Measurements from ENCODE around the gene DLG5.

DLG5 gene

GRCh38 chr10:77927402-77928246 lies 1.1 kb upstream of the DLG5 start:
- Histone ChIP-seq H3K23ac (ENCODE audit: low read length in 2 of 2) (no peak overlapping the region), H3K36me3 (ENCODE audit: control insufficient read depth in 1 of 2, insufficient read depth in 2 of 2, low read depth in 1 of 2, low read length in 2 of 2) (peaks cover 0 to 4% of the 10 kb centered on the region in 2 experiments), H4K91ac (ENCODE audit: low read length) (no peak overlapping the region), H2BK120ac (ENCODE audit: low read depth, low read length) (peak overlapping the region; percentile 87), H3K4me3 (ENCODE audit: insufficient read depth in 1 of 2, low read depth in 1 of 2, low read length in 2 of 2) (peak overlapping the region in 1 of 2 experiments; percentile 90), H2AFZ (ENCODE audit: low read depth, low read length) (no peak overlapping the region), H3K27ac (ENCODE audit: low read length, poor library complexity, severe bottlenecking) (no peak overlapping the region), H3K4me2 (ENCODE audit: low read length, poor library complexity, severe bottlenecking) (peak overlapping the region; percentile 74), H3K9me3 (ENCODE audit: control insufficient read depth, low read length) (no peaks in the 10 kb centered on the region), H4K8ac (ENCODE audit: low read length) (no peak overlapping the region), H3K4me1 (ENCODE audit: control insufficient read depth, insufficient read depth, low read depth, low read length) (peaks cover 15% of the 10 kb centered on the region), H2BK5ac (ENCODE audit: low read depth, low read length, poor library complexity, severe bottlenecking) (no peak overlapping the region), H3K14ac (ENCODE audit: low read length in 2 of 2) (no peak overlapping the region), H3K9ac (ENCODE audit: low read length) (peak overlapping the region; percentile 78), H2BK15ac (ENCODE audit: low read depth, poor library complexity, severe bottlenecking) (peak overlapping the region; percentile 67), H2AK5ac (ENCODE audit: low read length, severe bottlenecking) (no peak overlapping the region), H3K18ac (ENCODE audit: low read depth in 1 of 2, low read length in 2 of 2) (peak overlapping the region in 1 of 2 experiments; percentile 67), H3K79me1 (replicated peaks; ENCODE audit: low read length, poor library complexity, severe bottlenecking) (peaks cover 7% of the 10 kb centered on the region), H2BK12ac (ENCODE audit: low read length in 2 of 2) (peak overlapping the region in 1 of 2 experiments; percentile 76), H3K27me3 (ENCODE audit: control insufficient read depth in 1 of 2, insufficient read depth in 1 of 2, low read length in 2 of 2) (peaks cover 0 to 4% of the 10 kb centered on the region in 2 experiments), H3K4ac (ENCODE audit: low read depth in 1 of 2, low read length in 2 of 2) (peak overlapping the region in 1 of 2 experiments; percentile 44)
- no peak for DNase-seq
- 40% methylated on average over 20 of the region's 20 CpGs for WGBS

GRCh38 chr10:77925795-77926565 lies 575 bp downstream of the DLG5 start:
- H3K23ac ChIP-seq (ENCODE audit: low read length in 2 of 2): peak overlapping the region in 1 of 2 experiments; percentile 91
- H3K36me3 ChIP-seq (ENCODE audit: control insufficient read depth in 1 of 2, insufficient read depth in 2 of 2, low read depth in 1 of 2, low read length in 2 of 2): peaks cover 2 to 7% of the 10 kb centered on the region in 2 experiments
- no peak overlapping the region for H2AK5ac ChIP-seq (ENCODE audit: low read length, severe bottlenecking)
- H4K8ac ChIP-seq (ENCODE audit: low read length): peak overlapping the region; percentile 84
- peaks cover 0 to 4% of the 10 kb centered on the region in 2 experiments for H3K27me3 ChIP-seq (ENCODE audit: control insufficient read depth in 1 of 2, insufficient read depth in 1 of 2, low read length in 2 of 2)
- H2BK120ac ChIP-seq (ENCODE audit: low read depth, low read length): peak overlapping the region; percentile 65
- H3K9ac ChIP-seq (ENCODE audit: low read length): peak overlapping the region; percentile 92
- peak overlapping the region; percentile 11 to 95 for H2BK12ac ChIP-seq (ENCODE audit: low read length in 2 of 2)
- peak overlapping the region; percentile 63 for H2BK15ac ChIP-seq (ENCODE audit: low read depth, poor library complexity, severe bottlenecking)
- DNase-seq: peak; percentile 47
- peak overlapping the region in 1 of 2 experiments; percentile 96 for H3K14ac ChIP-seq (ENCODE audit: low read length in 2 of 2)
- 2% methylated on average over 59 of the region's 73 CpGs for WGBS
- peak overlapping the region; percentile 77 for H2AFZ ChIP-seq (ENCODE audit: low read depth, low read length)
- H3K4me2 ChIP-seq (ENCODE audit: low read length, poor library complexity, severe bottlenecking): peak overlapping the region; percentile 81
- peaks cover 16% of the 10 kb centered on the region for H3K4me1 ChIP-seq (ENCODE audit: control insufficient read depth, insufficient read depth, low read depth, low read length)
- H3K4ac ChIP-seq (ENCODE audit: low read depth in 1 of 2, low read length in 2 of 2): peak overlapping the region; percentile 80 to 92
- H3K4me3 ChIP-seq (ENCODE audit: insufficient read depth in 1 of 2, low read depth in 1 of 2, low read length in 2 of 2): peak overlapping the region; percentile 90 to 93
- peaks cover 16% of the 10 kb centered on the region for H3K79me1 ChIP-seq (replicated peaks; ENCODE audit: low read length, poor library complexity, severe bottlenecking)
- no peaks in the 10 kb centered on the region for H3K9me3 ChIP-seq (ENCODE audit: control insufficient read depth, low read length)
- H3K27ac ChIP-seq (ENCODE audit: low read length, poor library complexity, severe bottlenecking): no peak overlapping the region
- no peak overlapping the region for H2BK5ac ChIP-seq (ENCODE audit: low read depth, low read length, poor library complexity, severe bottlenecking)
- H3K18ac ChIP-seq (ENCODE audit: low read depth in 1 of 2, low read length in 2 of 2): peak overlapping the region; percentile 93 to 98
- peak overlapping the region; percentile 67 for H4K91ac ChIP-seq (ENCODE audit: low read length)

GRCh38 chr10:77925410-77925794 lies 1.2 kb downstream of the DLG5 start:
- Histone ChIP-seq H3K79me1 (replicated peaks; ENCODE audit: low read length, poor library complexity, severe bottlenecking) (peaks cover 18% of the 10 kb centered on the region), H3K4me1 (ENCODE audit: control insufficient read depth, insufficient read depth, low read depth, low read length) (peaks cover 19% of the 10 kb centered on the region)

More at GRCh38 chr10:77925410-77925794, 1.2 kb downstream of the DLG5 start:
- Histone ChIP-seq H2BK12ac (ENCODE audit: low read length in 2 of 2) (no peak overlapping the region), H2BK120ac (ENCODE audit: low read depth, low read length) (no peak overlapping the region), H2AFZ (ENCODE audit: low read depth, low read length) (no peak overlapping the region), H3K14ac (ENCODE audit: low read length in 2 of 2) (no peak overlapping the region), H3K27me3 (ENCODE audit: control insufficient read depth in 1 of 2, insufficient read depth in 1 of 2, low read length in 2 of 2) (peaks cover 0 to 4% of the 10 kb centered on the region in 2 experiments), H4K91ac (ENCODE audit: low read length) (no peak overlapping the region), H3K36me3 (ENCODE audit: control insufficient read depth in 1 of 2, insufficient read depth in 2 of 2, low read depth in 1 of 2, low read length in 2 of 2) (peaks cover 2 to 7% of the 10 kb centered on the region in 2 experiments), H2AK5ac (ENCODE audit: low read length, severe bottlenecking) (no peak overlapping the region), H3K4me2 (ENCODE audit: low read length, poor library complexity, severe bottlenecking) (peak overlapping the region; percentile 81), H2BK5ac (ENCODE audit: low read depth, low read length, poor library complexity, severe bottlenecking) (no peak overlapping the region), H3K9ac (ENCODE audit: low read length) (peak overlapping the region; percentile 92), H3K27ac (ENCODE audit: low read length, poor library complexity, severe bottlenecking) (no peak overlapping the region), H3K18ac (ENCODE audit: low read depth in 1 of 2, low read length in 2 of 2) (no peak overlapping the region), H3K9me3 (ENCODE audit: control insufficient read depth, low read length) (no peaks in the 10 kb centered on the region), H4K8ac (ENCODE audit: low read length) (peak overlapping the region; percentile 1), H3K23ac (ENCODE audit: low read length in 2 of 2) (no peak overlapping the region), H2BK15ac (ENCODE audit: low read depth, poor library complexity, severe bottlenecking) (no peak overlapping the region), H3K4me3 (ENCODE audit: insufficient read depth in 1 of 2, low read depth in 1 of 2, low read length in 2 of 2) (peak overlapping the region; percentile 90 to 93), H3K4ac (ENCODE audit: low read depth in 1 of 2, low read length in 2 of 2) (no peak overlapping the region)
- 26% methylated on average over 7 of the region's 7 CpGs for WGBS
- DNase-seq: peak; percentile 59
